Peyer's patch (tissue), 4 donors: ENCODE data around the gene MOK.
"Not testable (repeated sequence)": the region's sequence is repeated elsewhere in the genome, so short reads cannot be mapped to it uniquely, and the experiment has no call there.

Experiments used
- CTCF ChIP-seq, 6 experiments: fragments of 450-650 bp in 4 of 6; fragments of 200-600 bp in 2 of 6; sonication (generic) in 1 of 6; IDR thresholded peaks; one replicate each; pipeline ENCODE4 v1.5.1; 2017 to 2019; ENCODE audit warnings: antibody characterized with exemption in 6 of 6, mild to moderate bottlenecking in 3 of 6, moderate library complexity in 1 of 6
- POLR2A ChIP-seq, 2 donors: fragments of 450-650 bp; IDR thresholded peaks; one replicate each; pipeline ENCODE4 v1.5.1; 2017; ENCODE audit warnings: antibody characterized with exemption in 2 of 2, mild to moderate bottlenecking in 2 of 2, moderate library complexity in 2 of 2

- not testable (repeated sequence) for TF ChIP-seq CTCF, POLR2A (IDR thresholded peaks at IDR 0.05)
These were observed 46.6 kb upstream of the MOK start for GRCh38 chr14:102351593-102351992.
